GM23338 (cell line): ENCODE measurements around the gene KRT9. TPM values are rescaled to one million over a fixed set of nuclear protein-coding genes. Genes with fewer than 3 reads are reported as not detected.

Experiments
- ATAC-seq: fragments of 200-7000 bp; cut with Tn5 transposase; 3 replicates; pipeline ENCODE4 v1.9.1; 2020
- DNase-seq: peaks from one replicate; pipeline ENCODE4 v3.0.0-alpha.2; 2015; ENCODE audit warnings: low spot score
- H2AFZ ChIP-seq: fragments of 200-600 bp; sonication (generic); 2 replicates; pipeline ENCODE4 v1.8.0; 2016; ENCODE audit warnings: antibody characterized with exemption, mild to moderate bottlenecking, moderate library complexity
- H3F3A ChIP-seq: fragments of 200-600 bp; sonication (generic); replicated peaks from 2 replicates; pipeline ENCODE4 v1.8.0; 2017; ENCODE audit warnings: antibody characterized with exemption, mixed run types, low read depth
- H3K27ac ChIP-seq: fragments of 200-600 bp; sonication (generic); 2 replicates; pipeline ENCODE4 v1.6.1; 2016; ENCODE audit warnings: low read depth
- H3K27me3 ChIP-seq: fragments of 200-600 bp; sonication (generic); 2 replicates; pipeline ENCODE4 v1.8.0; 2016; ENCODE audit warnings: mild to moderate bottlenecking, mixed run types, moderate library complexity; ENCODE audit not compliant: insufficient read depth
- H3K36me3 ChIP-seq: fragments of 200-600 bp; sonication (generic); 2 replicates; pipeline ENCODE4 v1.8.0; 2016; ENCODE audit warnings: mild to moderate bottlenecking; ENCODE audit not compliant: insufficient read depth
- H3K4me1 ChIP-seq: fragments of 200-600 bp; sonication (generic); 2 replicates; pipeline ENCODE4 v1.8.0; 2016; ENCODE audit warnings: mild to moderate bottlenecking, moderate library complexity; ENCODE audit not compliant: insufficient read depth
- H3K4me2 ChIP-seq: fragments of 200-600 bp; sonication (generic); 2 replicates; pipeline ENCODE4 v1.7.1; 2017; ENCODE audit warnings: mixed run types
- H3K4me3 ChIP-seq: fragments of 200-600 bp; sonication (generic); 2 replicates; pipeline ENCODE4 v1.6.1; 2016; ENCODE audit warnings: mixed run types
- H3K79me2 ChIP-seq: fragments of 200-600 bp; sonication (generic); replicated peaks from 2 replicates; pipeline ENCODE4 v1.8.0; 2017; ENCODE audit warnings: mild to moderate bottlenecking; ENCODE audit not compliant: insufficient read depth
- H3K9me2 ChIP-seq: fragments of 200-600 bp; sonication (generic); 2 replicates; pipeline ENCODE4 v1.8.0; 2017; ENCODE audit not compliant: insufficient read depth
- H4K20me1 ChIP-seq: fragments of 200-600 bp; sonication (generic); replicated peaks from 2 replicates; pipeline ENCODE4 v1.8.0; 2017; ENCODE audit warnings: mild to moderate bottlenecking; ENCODE audit not compliant: insufficient read depth
- H3K27ac Mint-ChIP-seq: 2 replicates; pipeline ENCODE4 v1.8.0; 2020; ENCODE audit warnings: inconsistent platforms, mild to moderate bottlenecking, moderate library complexity, mixed read lengths
- H3K27me3 Mint-ChIP-seq: 3 replicates; pipeline ENCODE4 v1.8.0; 2022; ENCODE audit warnings: low read depth, mild to moderate bottlenecking, moderate library complexity, mixed read lengths, inconsistent platforms; ENCODE audit not compliant: insufficient read depth, poor library complexity
- H3K36me3 Mint-ChIP-seq: 3 replicates; pipeline ENCODE4 v1.8.0; 2021; ENCODE audit warnings: low read depth, mild to moderate bottlenecking, inconsistent platforms, moderate library complexity, mixed read lengths
- H3K4me1 Mint-ChIP-seq: 3 replicates; pipeline ENCODE4 v1.8.0; 2020; ENCODE audit warnings: mild to moderate bottlenecking, inconsistent platforms, mixed read lengths
- H3K4me3 Mint-ChIP-seq: 3 replicates; pipeline ENCODE4 v1.8.0; 2021; ENCODE audit warnings: moderate library complexity, mild to moderate bottlenecking, inconsistent platforms, mixed read lengths
- H3K9me3 Mint-ChIP-seq: 3 replicates; pipeline ENCODE4 v1.8.0; 2020; ENCODE audit warnings: moderate library complexity, mild to moderate bottlenecking, inconsistent platforms, mixed read lengths
- CREB1 ChIP-seq: fragments of 250-450 bp; sonication (Bioruptor Pico); IDR thresholded peaks from 2 replicates; pipeline ENCODE4 v1.5.0; 2020; ENCODE audit warnings: low read depth, mild to moderate bottlenecking, moderate library complexity
- EZH2 ChIP-seq: fragments of 200-600 bp; sonication (generic); IDR thresholded peaks from one replicate; pipeline ENCODE4 v1.8.0; 2017; ENCODE audit warnings: antibody characterized with exemption, mild to moderate bottlenecking, low read depth; ENCODE audit not compliant: unreplicated experiment
- EZH2phosphoT487 ChIP-seq: fragments of 200-600 bp; sonication (generic); IDR thresholded peaks from one replicate; pipeline ENCODE4 v1.8.1; 2018; ENCODE audit warnings: antibody characterized with exemption; ENCODE audit not compliant: unreplicated experiment
- JUNB ChIP-seq: IDR thresholded peaks from one replicate; pipeline ENCODE4 v1.6.1; 2016; ENCODE audit warnings: antibody characterized with exemption; ENCODE audit not compliant: unreplicated experiment
- NANOG ChIP-seq: IDR thresholded peaks from 2 replicates; pipeline ENCODE4 v1.6.1; 2016; ENCODE audit warnings: antibody characterized with exemption, borderline replicate concordance
- REST ChIP-seq: IDR thresholded peaks from one replicate; pipeline ENCODE4 v1.6.1; 2018; ENCODE audit warnings: antibody characterized with exemption; ENCODE audit not compliant: unreplicated experiment
- STAT1 ChIP-seq: IDR thresholded peaks from one replicate; pipeline ENCODE4 v1.6.1; 2016; ENCODE audit warnings: antibody characterized with exemption; ENCODE audit not compliant: unreplicated experiment
- ZNF114 ChIP-seq: fragments of 250-450 bp; sonication (Bioruptor Pico); IDR thresholded peaks from 2 replicates; pipeline ENCODE4 v1.5.0; 2020; ENCODE audit warnings: mild to moderate bottlenecking, moderate library complexity
- ZNF331 ChIP-seq: fragments of 250-450 bp; sonication (Bioruptor Pico); IDR thresholded peaks from 2 replicates; pipeline ENCODE4 v1.5.0; 2020; ENCODE audit warnings: low read depth, mild to moderate bottlenecking, moderate library complexity
- ZNF462 ChIP-seq: fragments of 250-450 bp; sonication (Bioruptor Pico); IDR thresholded peaks from 2 replicates; pipeline ENCODE4 v1.5.0; 2020; ENCODE audit warnings: mild to moderate bottlenecking, moderate library complexity
- polyA plus RNA-seq: library from polyadenylated mRNA; unstranded; fragments of >200 nt; fragmentation: Nextera tagmentation; extraction: Ambion mirVana; gene quantifications from 2 replicates; pipeline ENCODE4 v1.2.1, GENCODE V29; 2016
- total RNA-seq: library from RNA; depleted of rRNA; stranded (reverse); fragments of >200 nt; shearing (Covaris generic); gene quantifications from 2 replicates; pipeline ENCODE4 v1.2.3, GENCODE V29; 2014
- TF ChIP-seq, protein P1 (sequence below), 2 experiments: fragments of 200-600 bp in 1 of 2; sonication (generic) in 1 of 2; conservative IDR thresholded peaks; 2 replicates each; pipeline versions ENCODE4 v1.5.1 to v1.6.1; 2016 to 2017; ENCODE audit warnings: antibody characterized with exemption in 2 of 2, low read depth in 2 of 2, mild to moderate bottlenecking in 2 of 2, moderate library complexity in 1 of 2

Gene KRT9
- total and polyA plus RNA-seq, 2 experiments from 2014 or later, result not detected

GRCh38 chr17:41602524-41602923, 30.7 kb upstream of the KRT9 start:
- Histone ChIP-seq H3K4me3 (no peak overlapping the region), H4K20me1 (no peaks in the 10 kb centered on the region), H3K79me2 (no peaks in the 10 kb centered on the region), H3K36me3 (no peaks in the 10 kb centered on the region), H3K9me2 (no peaks in the 10 kb centered on the region), H3K4me1 (no peaks in the 10 kb centered on the region), H3K27me3 (no peaks in the 10 kb centered on the region), H2AFZ (no peak overlapping the region), H3K4me2 (no peak overlapping the region), H3K27ac (no peak overlapping the region), H3F3A (no peaks in the 10 kb centered on the region)
- ATAC-seq, result no peak
- no peak for DNase-seq
- H3K36me3 Mint-ChIP-seq, result no peaks in the 10 kb centered on the region
- peaks cover 12% of the 10 kb centered on the region for H3K9me3 Mint-ChIP-seq
- H3K27ac Mint-ChIP-seq, result no peak overlapping the region
- no peaks in the 10 kb centered on the region for H3K27me3 Mint-ChIP-seq
- H3K4me1 Mint-ChIP-seq, result no peaks in the 10 kb centered on the region
- H3K4me3 Mint-ChIP-seq, result no peak overlapping the region
- no peak for TF ChIP-seq REST
- no peak for TF ChIP-seq EZH2
- TF ChIP-seq STAT1, result no peak
- TF ChIP-seq NANOG, result no peak
- no peak for TF ChIP-seq JUNB
- no peak for TF ChIP-seq ZNF114
- TF ChIP-seq ZNF331, result no peak
- TF ChIP-seq, protein P1, sequence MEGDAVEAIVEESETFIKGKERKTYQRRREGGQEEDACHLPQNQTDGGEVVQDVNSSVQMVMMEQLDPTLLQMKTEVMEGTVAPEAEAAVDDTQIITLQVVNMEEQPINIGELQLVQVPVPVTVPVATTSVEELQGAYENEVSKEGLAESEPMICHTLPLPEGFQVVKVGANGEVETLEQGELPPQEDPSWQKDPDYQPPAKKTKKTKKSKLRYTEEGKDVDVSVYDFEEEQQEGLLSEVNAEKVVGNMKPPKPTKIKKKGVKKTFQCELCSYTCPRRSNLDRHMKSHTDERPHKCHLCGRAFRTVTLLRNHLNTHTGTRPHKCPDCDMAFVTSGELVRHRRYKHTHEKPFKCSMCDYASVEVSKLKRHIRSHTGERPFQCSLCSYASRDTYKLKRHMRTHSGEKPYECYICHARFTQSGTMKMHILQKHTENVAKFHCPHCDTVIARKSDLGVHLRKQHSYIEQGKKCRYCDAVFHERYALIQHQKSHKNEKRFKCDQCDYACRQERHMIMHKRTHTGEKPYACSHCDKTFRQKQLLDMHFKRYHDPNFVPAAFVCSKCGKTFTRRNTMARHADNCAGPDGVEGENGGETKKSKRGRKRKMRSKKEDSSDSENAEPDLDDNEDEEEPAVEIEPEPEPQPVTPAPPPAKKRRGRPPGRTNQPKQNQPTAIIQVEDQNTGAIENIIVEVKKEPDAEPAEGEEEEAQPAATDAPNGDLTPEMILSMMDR (conservative IDR thresholded peaks at IDR 0.05; ENCODE audit: low read depth in 2 of 2), result no peak
- TF ChIP-seq CREB1, result no peak
- no peak for TF ChIP-seq ZNF462 (CRISPR knock-in tag)
- no peak for TF ChIP-seq EZH2phosphoT487
